ENCODE data around the gene CAPN6. TPM values are rescaled to one million over a fixed set of nuclear protein-coding genes. Genes with fewer than 3 reads are reported as not detected.

Gene CAPN6, protein sequence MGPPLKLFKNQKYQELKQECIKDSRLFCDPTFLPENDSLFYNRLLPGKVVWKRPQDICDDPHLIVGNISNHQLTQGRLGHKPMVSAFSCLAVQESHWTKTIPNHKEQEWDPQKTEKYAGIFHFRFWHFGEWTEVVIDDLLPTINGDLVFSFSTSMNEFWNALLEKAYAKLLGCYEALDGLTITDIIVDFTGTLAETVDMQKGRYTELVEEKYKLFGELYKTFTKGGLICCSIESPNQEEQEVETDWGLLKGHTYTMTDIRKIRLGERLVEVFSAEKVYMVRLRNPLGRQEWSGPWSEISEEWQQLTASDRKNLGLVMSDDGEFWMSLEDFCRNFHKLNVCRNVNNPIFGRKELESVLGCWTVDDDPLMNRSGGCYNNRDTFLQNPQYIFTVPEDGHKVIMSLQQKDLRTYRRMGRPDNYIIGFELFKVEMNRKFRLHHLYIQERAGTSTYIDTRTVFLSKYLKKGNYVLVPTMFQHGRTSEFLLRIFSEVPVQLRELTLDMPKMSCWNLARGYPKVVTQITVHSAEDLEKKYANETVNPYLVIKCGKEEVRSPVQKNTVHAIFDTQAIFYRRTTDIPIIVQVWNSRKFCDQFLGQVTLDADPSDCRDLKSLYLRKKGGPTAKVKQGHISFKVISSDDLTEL
- total RNA-seq, result not detected

GRCh38 chrX:111270339-111270738 is at the start of gene CAPN6:
TSS of gene CAPN6 (minus strand) at chrX:111270483. CDS start at chrX:111263936, 6,547 bp downstream.
- Mint-ChIP-seq H3K9me3 (no peaks in the 10 kb centered on the region), H3K4me3 (no peak within 1 kb of the TSS), H3K4me1 (ENCODE audit: low read depth) (no peaks in the 10 kb centered on the region), H3K27ac (no peak within 1 kb of the TSS), H3K36me3 (no peaks in the 10 kb centered on the region), H3K27me3 (peaks cover 7% of the 10 kb centered on the region)
- CTCF ChIA-PET, result no interaction called here
- POLR2A ChIA-PET, result no interaction called here
- DNase-seq, result no peak
- intact Hi-C loops (cut with micrococcal nuclease), result no loop called here

DNA sequence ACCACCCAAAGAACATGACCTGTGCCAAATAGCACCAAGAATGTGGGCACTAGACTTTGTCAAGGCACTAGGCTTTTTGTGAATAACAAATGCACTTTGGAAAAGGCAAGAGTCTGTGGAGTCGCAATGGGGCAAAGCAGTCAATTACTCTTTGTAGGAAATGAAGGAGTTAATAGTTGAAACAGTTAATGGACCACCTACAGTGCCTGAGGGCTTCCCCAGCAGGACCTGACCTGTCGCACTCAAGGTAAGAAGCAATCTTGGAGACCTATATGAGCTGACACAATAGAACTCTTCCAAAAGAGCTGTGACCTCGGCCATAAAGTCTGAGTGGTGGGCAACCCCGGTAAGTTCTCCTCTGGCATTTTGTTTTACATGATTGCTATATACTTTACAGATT is 49.2 kb upstream of the CAPN6 start:
- no peaks in the 10 kb centered on the region for H3K36me3 Mint-ChIP-seq
- H3K4me1 Mint-ChIP-seq (ENCODE audit: low read depth), result no peaks in the 10 kb centered on the region
- H3K9me3 Mint-ChIP-seq, result no peaks in the 10 kb centered on the region
- DNase-seq, result no peak
- CTCF ChIA-PET, result no interaction called here
- H3K4me3 Mint-ChIP-seq, result no peak overlapping the region
- intact Hi-C loops (cut with micrococcal nuclease), result no loop called here
- no peaks in the 10 kb centered on the region for H3K27me3 Mint-ChIP-seq
- no peak overlapping the region for H3K27ac Mint-ChIP-seq
- POLR2A ChIA-PET, result no interaction called here

- ChIA-PET CTCF (no interaction called here), POLR2A (no interaction called here)
- DNase-seq, result no peak
- no peaks in the 10 kb centered on the region for H3K36me3 Mint-ChIP-seq
- no peak overlapping the region for H3K4me3 Mint-ChIP-seq
- H3K4me1 Mint-ChIP-seq (ENCODE audit: low read depth), result no peaks in the 10 kb centered on the region
- no peak overlapping the region for H3K27ac Mint-ChIP-seq
- intact Hi-C loops (cut with micrococcal nuclease), result no loop called here
- no peaks in the 10 kb centered on the region for H3K27me3 Mint-ChIP-seq
- H3K9me3 Mint-ChIP-seq, result no peaks in the 10 kb centered on the region
Measured at GRCh38 chrX:111318901-111319300, 48.6 kb upstream of the CAPN6 start.

DNA sequence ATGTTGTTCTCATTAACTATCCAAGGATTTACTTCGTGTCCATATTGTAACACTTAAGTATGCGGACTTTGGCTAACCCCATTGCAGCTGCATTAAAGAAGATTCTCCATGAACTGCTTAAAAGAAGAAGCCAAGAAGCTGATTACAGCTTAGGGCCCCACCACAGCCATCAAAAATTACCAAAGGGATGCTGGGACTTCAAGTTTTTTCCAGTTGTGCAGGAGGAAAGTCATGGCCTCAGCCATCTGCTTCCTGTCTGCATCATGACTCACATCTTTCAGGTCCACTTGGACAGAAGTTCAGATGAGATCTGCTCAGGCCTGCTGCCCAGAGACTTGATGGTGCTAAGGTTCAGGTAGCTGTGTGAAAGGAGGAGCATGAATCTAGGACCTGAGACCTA is 38.8 kb upstream of the CAPN6 start:
- Mint-ChIP-seq H3K4me1 (ENCODE audit: low read depth) (no peaks in the 10 kb centered on the region), H3K36me3 (no peaks in the 10 kb centered on the region), H3K4me3 (no peak overlapping the region), H3K9me3 (no peaks in the 10 kb centered on the region), H3K27me3 (no peaks in the 10 kb centered on the region), H3K27ac (no peak overlapping the region)
- intact Hi-C loops (cut with micrococcal nuclease), result no loop called here
- CTCF ChIA-PET, result no interaction called here
- POLR2A ChIA-PET, result no interaction called here
- no peak for DNase-seq

DNA sequence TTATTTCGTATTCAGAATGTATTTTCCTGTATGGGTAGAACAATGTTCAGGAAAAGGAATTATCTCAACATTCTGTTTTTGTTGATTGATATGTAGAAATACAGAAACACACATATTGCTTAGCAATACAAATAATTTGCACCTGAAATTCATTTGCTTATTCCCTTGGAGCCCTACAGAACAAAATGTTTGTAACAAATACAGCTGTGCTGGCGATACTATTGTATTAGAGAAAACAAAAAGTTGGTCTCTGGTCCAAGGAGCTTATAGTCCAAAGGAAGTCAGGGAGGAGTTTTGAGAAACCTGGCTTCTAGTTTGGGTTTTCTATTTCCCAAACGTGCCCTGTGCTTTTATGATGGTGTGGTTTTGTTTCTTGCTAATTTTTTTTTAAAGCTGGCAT is 37.8 kb upstream of the CAPN6 start:
- CTCF ChIA-PET, result no interaction called here

GRCh38 chrX:111302284-111302683 is 32.0 kb upstream of the CAPN6 start:
- H3K27ac Mint-ChIP-seq, result no peak overlapping the region
- H3K9me3 Mint-ChIP-seq, result no peaks in the 10 kb centered on the region
- no peaks in the 10 kb centered on the region for H3K36me3 Mint-ChIP-seq
- ChIA-PET CTCF (no interaction called here), POLR2A (no interaction called here)
- no peak for DNase-seq
- no peaks in the 10 kb centered on the region for H3K27me3 Mint-ChIP-seq
- intact Hi-C loops (cut with micrococcal nuclease), result no loop called here
- no peaks in the 10 kb centered on the region for H3K4me1 Mint-ChIP-seq (ENCODE audit: low read depth)
- no peak overlapping the region for H3K4me3 Mint-ChIP-seq

More for the DNA sequence above, 37.8 kb upstream of the CAPN6 start:
- no peaks in the 10 kb centered on the region for H3K36me3 Mint-ChIP-seq
- no peak overlapping the region for H3K27ac Mint-ChIP-seq
- no peaks in the 10 kb centered on the region for H3K27me3 Mint-ChIP-seq
- H3K4me1 Mint-ChIP-seq (ENCODE audit: low read depth), result no peaks in the 10 kb centered on the region
- H3K4me3 Mint-ChIP-seq, result no peak overlapping the region
- POLR2A ChIA-PET, result no interaction called here
- intact Hi-C loops (cut with micrococcal nuclease), result no loop called here
- DNase-seq, result no peak
- H3K9me3 Mint-ChIP-seq, result no peaks in the 10 kb centered on the region

DNA sequence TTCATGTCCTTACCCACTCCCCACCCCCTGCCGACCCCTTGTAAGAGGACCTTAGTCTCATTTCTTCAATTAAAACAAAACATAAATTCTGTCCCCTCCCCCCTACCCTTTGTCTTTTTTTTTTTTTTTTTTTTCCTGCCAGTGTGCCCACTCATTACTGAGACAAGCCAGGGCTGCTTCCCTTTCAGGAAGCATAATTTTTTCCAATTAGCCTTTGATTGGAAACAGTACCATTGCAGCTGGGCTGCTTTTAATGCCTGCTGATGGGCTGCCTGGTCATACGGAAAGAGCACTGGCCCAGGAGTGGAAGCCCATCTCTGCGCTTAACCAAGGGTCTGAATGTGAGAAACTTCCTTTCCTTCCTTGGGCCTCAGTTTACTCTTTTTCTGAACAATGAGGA is 18.6 kb upstream of the CAPN6 start:
- POLR2A ChIA-PET, result no interaction called here
- H3K9me3 Mint-ChIP-seq, result no peaks in the 10 kb centered on the region
- no peaks in the 10 kb centered on the region for H3K4me1 Mint-ChIP-seq (ENCODE audit: low read depth)
- H3K36me3 Mint-ChIP-seq, result no peaks in the 10 kb centered on the region
- CTCF ChIA-PET, result no interaction called here
- H3K27me3 Mint-ChIP-seq, result no peaks in the 10 kb centered on the region
- no peak for DNase-seq
- intact Hi-C loops (cut with micrococcal nuclease), result no loop called here
- no peak overlapping the region for H3K27ac Mint-ChIP-seq
- H3K4me3 Mint-ChIP-seq, result no peak overlapping the region

- no peaks in the 10 kb centered on the region for H3K9me3 Mint-ChIP-seq
- intact Hi-C loops (cut with micrococcal nuclease), result no loop called here
- no peak for DNase-seq
- H3K27ac Mint-ChIP-seq, result no peak overlapping the region
- ChIA-PET POLR2A (no interaction called here), CTCF (no interaction called here)
- H3K36me3 Mint-ChIP-seq, result no peaks in the 10 kb centered on the region
- H3K4me1 Mint-ChIP-seq (ENCODE audit: low read depth), result no peaks in the 10 kb centered on the region
- H3K27me3 Mint-ChIP-seq, result no peaks in the 10 kb centered on the region
- no peak overlapping the region for H3K4me3 Mint-ChIP-seq
Measured at GRCh38 chrX:111284631-111285293, 14.5 kb upstream of the CAPN6 start.

GRCh38 chrX:111283446-111283845 is 13.2 kb upstream of the CAPN6 start:
- DNase-seq, result no peak
- Mint-ChIP-seq H3K36me3 (no peaks in the 10 kb centered on the region), H3K27me3 (no peaks in the 10 kb centered on the region), H3K27ac (no peak overlapping the region), H3K4me1 (ENCODE audit: low read depth) (no peaks in the 10 kb centered on the region), H3K4me3 (no peak overlapping the region), H3K9me3 (no peaks in the 10 kb centered on the region)
- ChIA-PET POLR2A (no interaction called here), CTCF (no interaction called here)
- intact Hi-C loops (cut with micrococcal nuclease), result no loop called here

GRCh38 chrX:111282991-111283390 is 12.7 kb upstream of the CAPN6 start:
- no peak for DNase-seq
- Mint-ChIP-seq H3K4me1 (ENCODE audit: low read depth) (no peaks in the 10 kb centered on the region), H3K36me3 (no peaks in the 10 kb centered on the region), H3K9me3 (no peaks in the 10 kb centered on the region), H3K27me3 (no peaks in the 10 kb centered on the region), H3K4me3 (no peak overlapping the region), H3K27ac (no peak overlapping the region)
- POLR2A ChIA-PET, result no interaction called here
- CTCF ChIA-PET, result no interaction called here
- intact Hi-C loops (cut with micrococcal nuclease), result no loop called here

GRCh38 chrX:111282139-111282538 is 11.9 kb upstream of the CAPN6 start:
- intact Hi-C loops (cut with micrococcal nuclease), result no loop called here
- ChIA-PET POLR2A (no interaction called here), CTCF (no interaction called here)
- DNase-seq, result no peak
- Mint-ChIP-seq H3K4me3 (no peak overlapping the region), H3K4me1 (ENCODE audit: low read depth) (no peaks in the 10 kb centered on the region), H3K27ac (no peak overlapping the region), H3K9me3 (no peaks in the 10 kb centered on the region), H3K36me3 (no peaks in the 10 kb centered on the region), H3K27me3 (no peaks in the 10 kb centered on the region)

DNA sequence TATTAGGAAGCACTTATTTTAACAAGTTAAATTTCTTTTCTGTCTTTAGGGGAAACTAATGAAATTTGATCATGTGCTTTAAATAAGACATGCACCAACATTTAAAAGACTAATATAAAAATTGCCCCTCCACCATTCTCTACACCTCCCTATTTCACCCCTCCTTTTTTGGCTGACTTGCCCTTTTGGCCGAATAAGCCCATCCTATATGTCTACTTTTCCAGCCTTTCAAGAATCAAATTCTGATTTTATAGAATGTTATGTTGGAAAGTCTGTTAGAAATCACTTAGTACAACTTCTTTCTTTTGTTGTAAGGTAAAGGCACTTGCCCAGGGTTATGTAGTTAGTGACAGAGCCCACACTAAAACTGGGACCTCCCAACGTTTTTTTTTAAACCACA is 1.8 kb downstream of the CAPN6 start:
- Mint-ChIP-seq H3K4me3 (no peak overlapping the region), H3K27ac (no peak overlapping the region), H3K36me3 (no peaks in the 10 kb centered on the region), H3K27me3 (peaks cover 2% of the 10 kb centered on the region), H3K4me1 (ENCODE audit: low read depth) (no peaks in the 10 kb centered on the region), H3K9me3 (no peaks in the 10 kb centered on the region)
- ChIA-PET CTCF (no interaction called here), POLR2A (no interaction called here)
- DNase-seq, result no peak
- intact Hi-C loops (cut with micrococcal nuclease), result no loop called here

DNA sequence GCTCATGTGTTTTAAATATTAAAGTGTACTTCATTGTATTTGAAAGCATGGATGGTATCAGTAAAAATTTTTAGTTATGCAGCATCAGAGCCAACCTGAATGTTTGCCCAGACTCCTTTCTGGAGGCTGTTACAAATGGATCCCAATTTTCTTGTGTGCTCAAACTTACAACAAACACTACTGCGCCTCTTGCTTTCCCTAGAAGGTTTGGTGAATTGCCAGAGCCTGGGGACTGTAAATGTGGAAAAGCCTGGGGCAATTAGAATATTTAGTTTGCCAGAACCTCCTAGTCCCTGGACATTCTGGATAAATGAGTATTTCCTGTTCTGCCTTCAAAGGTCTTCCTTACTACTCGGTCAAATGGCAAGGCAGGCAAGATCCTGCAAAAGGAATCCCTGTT is 4.8 kb downstream of the CAPN6 start:
- no peaks in the 10 kb centered on the region for H3K36me3 Mint-ChIP-seq
- DNase-seq, result no peak
- no peaks in the 10 kb centered on the region for H3K4me1 Mint-ChIP-seq (ENCODE audit: low read depth)
- ChIA-PET POLR2A (no interaction called here), CTCF (no interaction called here)
- no peak overlapping the region for H3K27ac Mint-ChIP-seq
- H3K27me3 Mint-ChIP-seq, result peaks cover 2% of the 10 kb centered on the region
- H3K4me3 Mint-ChIP-seq, result no peak overlapping the region
- no peaks in the 10 kb centered on the region for H3K9me3 Mint-ChIP-seq
- intact Hi-C loops (cut with micrococcal nuclease), result no loop called here

Measured in activated CD4-positive, alpha-beta memory T cell treated with anti-CD3 and anti-CD28 coated beads for 36 hours (primary cell).